Neutrophil (primary cell): ENCODE results near the gene LDLRAD4.
A peak's percentile ranks its signal among the peaks of the same experiment; 100 is the strongest.

Experiments
- H3K27ac ChIP-seq: fragments of 200-600 bp; sonication (generic); 2 replicates; pipeline ENCODE4 v1.5.1; 2016; ENCODE audit warnings: mild to moderate bottlenecking, moderate library complexity
- H3K27me3 ChIP-seq: fragments of 200-600 bp; sonication (generic); 2 replicates; pipeline ENCODE4 v1.6.0; 2016; ENCODE audit warnings: mild to moderate bottlenecking
- H3K36me3 ChIP-seq: fragments of 200-600 bp; sonication (generic); 2 replicates; pipeline ENCODE4 v1.5.1; 2017
- H3K4me1 ChIP-seq, 2 experiments: fragments of 200-600 bp in 1 of 2; sonication (generic) in 1 of 2; 1 replicate in 1 of 2; 2 replicates in 1 of 2; pipeline versions ENCODE4 v1.5.1 to v1.6.1; 2013 to 2016; ENCODE audit warnings: low read depth in 1 of 2, low read length in 1 of 2, mild to moderate bottlenecking in 1 of 2, moderate library complexity in 1 of 2; ENCODE audit not compliant: control insufficient read depth in 1 of 2, insufficient read depth in 1 of 2
- H3K4me3 ChIP-seq, 2 experiments: fragments of 200-600 bp in 1 of 2; sonication (generic) in 1 of 2; 1 replicate in 1 of 2; 2 replicates in 1 of 2; pipeline ENCODE4 v1.5.1; 2013 to 2016; ENCODE audit warnings: low read depth in 1 of 2, low read length in 1 of 2, mild to moderate bottlenecking in 1 of 2, moderate library complexity in 1 of 2
- H3K9me3 ChIP-seq: fragments of 200-600 bp; sonication (generic); 2 replicates; pipeline ENCODE4 v1.5.1; 2016
- TF ChIP-seq, protein P1 (sequence below): fragments of 200-600 bp; sonication (generic); IDR thresholded peaks from 2 replicates; pipeline ENCODE4 v1.5.1; 2016; ENCODE audit warnings: antibody characterized with exemption

LDLRAD4 gene

DNA sequence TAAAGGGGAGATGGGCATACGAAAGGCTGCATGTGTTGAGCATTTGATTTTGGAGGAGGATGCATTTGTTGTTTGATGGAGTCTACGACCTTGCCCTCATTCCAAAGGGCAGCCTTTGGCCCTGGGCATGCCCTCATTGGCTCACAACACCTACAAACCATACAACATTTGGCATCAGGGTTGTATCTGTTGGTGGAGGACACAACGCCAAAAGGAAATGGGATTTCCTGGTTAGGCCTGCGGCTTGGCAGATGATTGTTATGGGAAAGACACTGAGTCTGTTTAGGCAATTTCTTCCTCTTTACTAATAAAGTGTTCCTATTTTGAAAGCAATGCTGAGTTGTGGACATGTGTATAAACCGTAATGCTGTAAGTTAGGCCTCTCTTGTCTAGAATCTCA, 246.9 kb downstream of the LDLRAD4 start:
- Histone ChIP-seq H3K27ac (peak overlapping the region; percentile 89), H3K4me1 (peaks cover 60 to 63% of the 10 kb centered on the region in 2 experiments), H3K36me3 (peaks cover 5% of the 10 kb centered on the region), H3K4me3 (peak overlapping the region; percentile 61 to 92), H3K27me3 (no peaks in the 10 kb centered on the region), H3K9me3 (no peaks in the 10 kb centered on the region)
- TF ChIP-seq, protein P1, sequence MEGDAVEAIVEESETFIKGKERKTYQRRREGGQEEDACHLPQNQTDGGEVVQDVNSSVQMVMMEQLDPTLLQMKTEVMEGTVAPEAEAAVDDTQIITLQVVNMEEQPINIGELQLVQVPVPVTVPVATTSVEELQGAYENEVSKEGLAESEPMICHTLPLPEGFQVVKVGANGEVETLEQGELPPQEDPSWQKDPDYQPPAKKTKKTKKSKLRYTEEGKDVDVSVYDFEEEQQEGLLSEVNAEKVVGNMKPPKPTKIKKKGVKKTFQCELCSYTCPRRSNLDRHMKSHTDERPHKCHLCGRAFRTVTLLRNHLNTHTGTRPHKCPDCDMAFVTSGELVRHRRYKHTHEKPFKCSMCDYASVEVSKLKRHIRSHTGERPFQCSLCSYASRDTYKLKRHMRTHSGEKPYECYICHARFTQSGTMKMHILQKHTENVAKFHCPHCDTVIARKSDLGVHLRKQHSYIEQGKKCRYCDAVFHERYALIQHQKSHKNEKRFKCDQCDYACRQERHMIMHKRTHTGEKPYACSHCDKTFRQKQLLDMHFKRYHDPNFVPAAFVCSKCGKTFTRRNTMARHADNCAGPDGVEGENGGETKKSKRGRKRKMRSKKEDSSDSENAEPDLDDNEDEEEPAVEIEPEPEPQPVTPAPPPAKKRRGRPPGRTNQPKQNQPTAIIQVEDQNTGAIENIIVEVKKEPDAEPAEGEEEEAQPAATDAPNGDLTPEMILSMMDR = no peak

DNA sequence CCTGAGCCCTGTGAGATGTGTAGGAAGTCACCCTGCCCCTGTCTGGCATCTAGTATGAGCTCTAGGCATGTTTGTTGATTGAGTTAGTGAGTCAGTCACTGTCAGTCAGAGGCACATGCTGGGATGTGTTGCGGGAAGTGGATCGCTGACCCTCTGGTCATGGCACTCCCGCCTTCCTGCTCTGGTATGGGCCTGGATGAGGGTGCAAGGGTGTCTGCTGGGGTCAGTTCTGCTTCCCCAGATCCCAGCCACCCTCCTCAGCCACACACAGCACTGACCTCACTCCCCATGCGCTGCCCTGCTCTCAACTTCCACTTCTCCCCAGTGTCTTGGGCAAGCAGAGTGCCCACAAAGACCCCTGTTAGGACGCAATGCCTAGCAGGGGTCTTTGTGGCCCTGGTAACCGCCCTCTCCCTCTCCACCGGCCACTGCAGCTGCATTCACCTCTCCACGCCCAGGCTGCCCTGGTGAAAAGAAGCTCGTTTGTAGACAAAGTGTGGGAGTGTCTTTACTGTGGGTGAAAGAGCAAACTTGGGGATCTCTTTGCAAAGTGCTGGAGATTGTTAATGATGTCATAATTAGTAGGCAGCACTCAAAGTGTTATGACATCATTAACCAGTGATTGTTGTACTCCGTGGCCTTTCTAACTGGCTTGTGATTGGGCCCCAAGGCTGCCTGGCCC, 252.1 kb downstream of the LDLRAD4 start:
- no peaks in the 10 kb centered on the region for H3K27me3 ChIP-seq
- peak overlapping the region; percentile 67 for H3K27ac ChIP-seq
- H3K36me3 ChIP-seq = peaks cover 23% of the 10 kb centered on the region
- TF ChIP-seq, protein P1 = no peak
- H3K9me3 ChIP-seq = no peaks in the 10 kb centered on the region
- H3K4me3 ChIP-seq = no peak overlapping the region
- peaks cover 53 to 58% of the 10 kb centered on the region in 2 experiments for H3K4me1 ChIP-seq

DNA sequence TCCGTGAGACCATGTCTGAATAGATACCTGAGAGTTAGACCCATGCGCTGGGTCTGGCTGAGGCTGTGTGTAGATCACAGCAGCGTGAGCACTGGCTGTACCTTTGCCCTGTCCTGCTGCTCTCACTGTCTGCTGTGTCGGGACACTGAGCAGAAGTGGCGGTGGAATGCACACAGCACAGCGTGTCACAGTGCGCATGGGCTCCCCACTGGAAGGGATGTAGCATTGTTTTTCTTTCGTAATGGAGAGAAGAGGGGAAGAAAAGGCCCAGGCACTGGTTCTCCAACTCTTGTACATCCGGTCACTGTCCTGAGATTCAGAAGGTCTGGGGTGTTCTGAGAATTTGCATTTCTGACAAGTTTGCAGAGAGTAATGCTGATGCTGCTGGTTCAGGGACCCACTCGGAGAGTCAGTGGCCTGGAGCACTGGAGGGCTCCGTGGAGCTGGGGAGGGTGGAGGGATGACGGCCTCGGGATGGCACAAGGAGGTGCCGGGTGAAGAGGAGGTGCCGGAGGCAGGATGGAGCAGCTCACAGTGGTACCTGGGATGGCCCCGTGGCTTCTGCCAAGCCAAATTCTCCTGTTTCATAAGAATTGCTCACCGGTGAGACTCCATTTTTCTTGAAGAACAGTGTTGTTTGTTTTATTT, 252.8 kb downstream of the LDLRAD4 start:
- peaks cover 46 to 51% of the 10 kb centered on the region in 2 experiments for H3K4me1 ChIP-seq
- no peak overlapping the region for H3K4me3 ChIP-seq
- H3K9me3 ChIP-seq = no peaks in the 10 kb centered on the region
- TF ChIP-seq, protein P1 = no peak
- peak overlapping the region; percentile 67 for H3K27ac ChIP-seq
- H3K27me3 ChIP-seq = no peaks in the 10 kb centered on the region
- peaks cover 23% of the 10 kb centered on the region for H3K36me3 ChIP-seq

DNA sequence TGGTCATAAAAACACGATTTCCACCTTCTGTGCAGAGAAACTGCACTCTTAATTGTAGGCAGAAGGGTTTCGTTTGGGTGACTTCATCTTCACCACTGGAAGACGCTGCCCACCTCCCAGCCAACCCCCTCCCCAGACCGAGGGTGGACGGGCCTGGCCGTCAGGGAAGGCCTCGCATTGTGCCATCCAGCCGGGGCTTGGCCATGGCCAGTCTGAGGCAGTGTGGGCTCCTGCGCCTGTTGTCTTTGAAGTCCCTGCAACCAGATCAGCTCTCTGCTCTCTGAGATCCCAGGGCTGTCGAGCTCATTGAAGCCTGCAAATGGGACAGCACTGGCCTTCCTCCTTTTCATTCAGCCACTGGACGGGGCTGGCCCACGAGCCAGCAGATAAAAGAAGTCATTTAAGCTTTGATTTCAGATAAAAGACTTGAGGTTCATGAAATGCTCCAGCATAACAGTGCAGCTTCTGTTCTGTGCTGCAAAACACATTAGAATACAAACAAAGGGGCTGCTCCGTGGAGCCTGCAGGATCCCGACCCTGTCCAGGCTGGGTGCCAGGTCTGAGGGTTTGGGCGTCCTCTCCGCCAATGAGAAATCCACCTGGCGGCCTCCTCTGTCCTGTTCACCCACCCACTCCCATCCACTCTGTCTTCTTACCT, 253.5 kb downstream of the LDLRAD4 start:
- peak overlapping the region; percentile 67 for H3K27ac ChIP-seq
- H3K27me3 ChIP-seq = no peaks in the 10 kb centered on the region
- H3K36me3 ChIP-seq = peaks cover 24% of the 10 kb centered on the region
- H3K4me3 ChIP-seq = no peak overlapping the region
- no peaks in the 10 kb centered on the region for H3K9me3 ChIP-seq
- peaks cover 38 to 43% of the 10 kb centered on the region in 2 experiments for H3K4me1 ChIP-seq
- TF ChIP-seq, protein P1 = no peak

DNA sequence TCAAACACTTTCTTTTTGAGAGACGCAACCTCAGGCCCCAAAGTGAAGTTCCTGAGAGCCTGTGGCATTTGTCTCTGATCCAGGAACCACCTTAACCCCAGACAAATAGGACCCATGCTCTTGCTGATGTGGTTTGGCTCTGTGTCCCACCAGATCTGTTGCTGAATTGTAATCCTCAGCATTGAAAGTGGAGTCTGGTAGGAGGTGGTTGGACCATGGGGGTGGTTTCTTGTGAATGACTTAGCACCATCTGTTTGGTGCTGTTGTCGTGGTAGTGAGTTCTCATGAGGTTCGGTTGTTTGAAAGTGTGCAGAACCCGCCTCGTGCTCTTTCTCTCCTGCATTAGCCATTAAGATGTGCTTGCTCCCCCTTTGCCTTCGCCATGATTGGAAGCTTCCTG, 255.2 kb downstream of the LDLRAD4 start:
- Histone ChIP-seq H3K27ac (no peak overlapping the region), H3K4me3 (no peak overlapping the region), H3K4me1 (peaks cover 29 to 34% of the 10 kb centered on the region in 2 experiments), H3K27me3 (no peaks in the 10 kb centered on the region), H3K36me3 (peaks cover 35% of the 10 kb centered on the region), H3K9me3 (no peaks in the 10 kb centered on the region)
- TF ChIP-seq, protein P1 = no peak
